Aorta (tissue), 5 donors: ENCODE results near the gene NCS1. TPM values are rescaled to one million over a fixed set of nuclear protein-coding genes. Genes with fewer than 3 reads are reported as not detected.
A peak's percentile ranks its signal among the peaks of the same experiment; 100 is the strongest.

Experiments used
- ATAC-seq: fragments of 200-7000 bp; cut with Tn5 transposase; one replicate; pipeline ENCODE4 v1.9.1; 2022; ENCODE audit warnings: moderate library complexity; ENCODE audit not compliant: low FRiP score
- DNase-seq, 2 donors: peaks; one replicate each; pipeline ENCODE4 v3.0.0-alpha.2; 2020
- H3K27ac ChIP-seq, 2 donors: one replicate each; pipeline ENCODE4 v1.5.1; 2013; ENCODE audit warnings: low read length in 2 of 2, mild to moderate bottlenecking in 2 of 2, moderate library complexity in 2 of 2, control low read depth in 1 of 2, inconsistent platforms in 1 of 2, low read depth in 1 of 2
- H3K27me3 ChIP-seq, 2 donors: one replicate each; pipeline ENCODE4 v1.6.1; 2013; ENCODE audit warnings: control low read depth in 1 of 2, low read length in 1 of 2, mild to moderate bottlenecking in 1 of 2, moderate library complexity in 1 of 2; ENCODE audit not compliant: insufficient read depth in 2 of 2, control insufficient read depth in 1 of 2
- H3K36me3 ChIP-seq, 2 donors: one replicate each; pipeline ENCODE4 v1.6.1; 2013; ENCODE audit warnings: control low read depth in 1 of 2, low read length in 1 of 2, mild to moderate bottlenecking in 1 of 2; ENCODE audit not compliant: insufficient read depth in 2 of 2, control insufficient read depth in 1 of 2
- H3K4me1 ChIP-seq, 2 donors: one replicate each; pipeline ENCODE4 v1.6.1; 2013; ENCODE audit warnings: low read length in 2 of 2, control low read depth in 1 of 2, mild to moderate bottlenecking in 1 of 2, moderate library complexity in 1 of 2; ENCODE audit not compliant: insufficient read depth in 2 of 2, control insufficient read depth in 1 of 2
- H3K4me3 ChIP-seq, 2 donors: one replicate each; pipeline ENCODE4 v1.5.1; 2013; ENCODE audit warnings: low read length in 2 of 2, control low read depth in 1 of 2, mild to moderate bottlenecking in 1 of 2
- H3K9me3 ChIP-seq: one replicate; pipeline ENCODE4 v1.6.1; 2013; ENCODE audit warnings: mild to moderate bottlenecking, low read length; ENCODE audit not compliant: control insufficient read depth
- WGBS, 2 donors: extraction: QIAGEN DNeasy Blood & Tissue Kit; methylation state at CpG; one replicate each; pipeline ENCODE4 v1.1.7; 2013; 5-methylcytosine and 5-hydroxymethylcytosine counted together
- intact Hi-C, 2 donors: fragments of 100-400 bp; cut with DNase I; formaldehyde crosslinking; loops; one replicate each; pipeline versions ENCODE4 v1.14.2 to v1.15.0; 2022
- polyA plus RNA-seq, 2 donors: library from polyadenylated mRNA; stranded (reverse); fragments of 200-250 nt; gene quantifications; one replicate each; pipeline ENCODE4 v1.2.3, GENCODE V29; 2013
- total RNA-seq, 2 donors: library from RNA; stranded (reverse); fragmentation: NEBNext Ultra II Directional; extraction: Animal tissue kit (Norgen Biotek cat#: 25700); gene quantifications; one replicate each; pipeline ENCODE4 v1.2.1, GENCODE V29; 2021
- donor health status: healthy with polysubstance abuse.
- donor health status: Bipolar disorder and iron deficiency.
- donor health status: DM: no; HTN: no; CAD: no.
- donor health status: DM: no; HTN: no; CAD: no.
- donor health status: DM: yes; HTN: yes; CAD: no.

NCS1 gene
- total and polyA plus RNA-seq, 4 donors = 21.3 to 171 (median 47.4) TPM

DNA sequence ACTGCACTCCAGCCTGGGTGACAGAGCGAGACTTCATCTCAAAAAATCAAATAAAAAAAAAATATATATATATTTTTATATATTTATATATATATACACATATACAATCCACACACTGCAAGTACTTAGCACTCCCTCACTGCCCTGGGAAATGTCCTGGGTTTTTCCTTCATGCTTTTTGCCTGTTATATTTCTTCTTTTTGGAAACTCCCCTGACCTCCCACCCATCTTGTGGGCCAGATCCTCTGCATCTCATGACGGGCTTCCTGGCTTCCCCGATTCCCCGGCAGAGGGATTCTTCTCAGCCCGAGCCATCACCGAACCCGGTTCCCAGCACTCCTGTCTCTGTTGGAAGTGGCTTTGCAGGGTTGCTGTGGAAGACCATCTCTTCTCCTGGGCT, 39.5 kb upstream of the NCS1 start:
- Histone ChIP-seq H3K4me1 (no peaks in the 10 kb centered on the region), H3K27me3 (no peaks in the 10 kb centered on the region), H3K4me3 (no peak overlapping the region), H3K9me3 (no peaks in the 10 kb centered on the region), H3K36me3 (peaks cover 3 to 10% of the 10 kb centered on the region in 2 donors), H3K27ac (no peak overlapping the region)
- DNase-seq (no peak), ATAC-seq (no peak)
- WGBS, 2 donors = 91 to 93% methylated on average over 7 of the region's 7 CpGs
- intact Hi-C loops = no loop called here

GRCh38 chr9:130137081-130137640, 35.0 kb upstream of the NCS1 start:
- H3K27ac ChIP-seq = no peak overlapping the region
- intact Hi-C loops = no loop called here
- peaks cover 2 to 3% of the 10 kb centered on the region in 2 donors for H3K36me3 ChIP-seq
- H3K4me1 ChIP-seq = no peaks in the 10 kb centered on the region
- no peaks in the 10 kb centered on the region for H3K27me3 ChIP-seq
- H3K4me3 ChIP-seq = no peak overlapping the region
- no peak for ATAC-seq
- no peaks in the 10 kb centered on the region for H3K9me3 ChIP-seq
- WGBS, 2 donors = 93% methylated on average over 15 of the region's 15 CpGs
- no peak for DNase-seq

DNA sequence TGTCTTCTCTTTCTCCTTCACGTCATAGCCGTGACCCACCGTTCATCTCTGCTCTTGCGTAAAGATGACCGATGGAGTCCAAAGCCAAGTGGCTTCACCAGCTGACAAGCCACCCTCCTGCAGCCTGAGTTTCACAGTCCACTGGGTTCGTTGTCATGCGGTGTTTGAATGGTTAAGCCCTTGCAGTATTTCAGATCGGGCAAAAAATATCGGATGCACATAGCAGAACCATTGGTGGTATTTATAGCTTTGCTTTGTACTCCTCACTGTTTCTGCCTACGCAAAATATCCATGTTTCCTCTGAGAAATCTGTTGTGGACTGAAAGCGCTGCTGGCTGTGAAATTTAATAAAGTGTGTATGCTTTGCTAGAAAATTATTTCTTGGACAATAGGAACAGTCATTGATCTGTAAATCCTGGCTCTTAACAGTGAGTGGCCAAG, 34.5 kb upstream of the NCS1 start:
- Histone ChIP-seq H3K4me1 (no peaks in the 10 kb centered on the region), H3K4me3 (no peak overlapping the region), H3K36me3 (peaks cover 2 to 3% of the 10 kb centered on the region in 2 donors), H3K9me3 (no peaks in the 10 kb centered on the region), H3K27me3 (no peaks in the 10 kb centered on the region), H3K27ac (no peak overlapping the region)
- ATAC-seq (no peak), DNase-seq (no peak)
- intact Hi-C loops = no loop called here
- WGBS, 2 donors = 81 to 82% methylated on average over 11 of the region's 11 CpGs

- H3K27me3 ChIP-seq = no peaks in the 10 kb centered on the region
- DNase-seq (peak in 1 of 2 donors; percentile 77), ATAC-seq (peak; percentile 33)
- intact Hi-C loops = no loop called here
- peaks cover 1 to 2% of the 10 kb centered on the region in 2 donors for H3K36me3 ChIP-seq
- no peaks in the 10 kb centered on the region for H3K4me1 ChIP-seq
- H3K9me3 ChIP-seq = no peaks in the 10 kb centered on the region
- no peak overlapping the region for H3K4me3 ChIP-seq
- H3K27ac ChIP-seq = no peak overlapping the region
- WGBS, 2 donors = 36 to 41% methylated on average over 10 of the region's 10 CpGs
These were observed 34.0 kb upstream of the NCS1 start for GRCh38 chr9:130138171-130138653.

- Histone ChIP-seq H3K4me1 (no peaks in the 10 kb centered on the region), H3K36me3 (peaks cover 0 to 2% of the 10 kb centered on the region in 2 donors), H3K4me3 (no peak overlapping the region), H3K9me3 (no peaks in the 10 kb centered on the region), H3K27ac (peak overlapping the region in 1 of 2 donors; percentile 11), H3K27me3 (no peaks in the 10 kb centered on the region)
- peak; percentile 80 for ATAC-seq
- intact Hi-C loops = no loop called here
- 30 to 37% methylated on average over 6 of the region's 6 CpGs for WGBS, 2 donors
- peak in 1 of 2 donors; percentile 80 for DNase-seq
These were observed 33.4 kb upstream of the NCS1 start for GRCh38 chr9:130138791-130139190.

DNA sequence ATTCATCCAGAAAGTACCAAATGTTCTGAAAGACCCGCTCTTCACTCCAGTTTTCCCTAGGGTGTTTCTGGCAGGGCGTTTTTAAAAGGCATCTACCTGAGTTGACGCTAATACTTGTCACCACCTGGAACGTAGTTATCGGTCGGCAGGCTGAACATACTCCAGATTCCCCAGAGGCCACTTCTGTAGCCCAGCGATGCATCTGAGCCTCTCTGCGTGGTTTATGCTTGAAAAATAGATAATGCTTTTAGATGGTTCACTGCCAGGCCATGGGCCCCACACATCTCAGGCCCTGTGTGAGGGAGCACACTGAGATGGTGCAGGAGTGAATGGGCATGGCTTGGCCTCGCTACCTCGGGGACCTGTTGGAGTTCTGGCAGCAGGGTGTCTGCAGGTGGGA, 33.0 kb upstream of the NCS1 start:
- WGBS, 2 donors = 91 to 92% methylated on average over 10 of the region's 10 CpGs
- intact Hi-C loops = no loop called here
- DNase-seq (no peak), ATAC-seq (no peak)
- Histone ChIP-seq H3K4me1 (no peaks in the 10 kb centered on the region), H3K4me3 (no peak overlapping the region), H3K27ac (no peak overlapping the region), H3K36me3 (peaks cover 0 to 2% of the 10 kb centered on the region in 2 donors), H3K9me3 (no peaks in the 10 kb centered on the region), H3K27me3 (no peaks in the 10 kb centered on the region)

GRCh38 chr9:130140706-130141105, 31.5 kb upstream of the NCS1 start:
- Histone ChIP-seq H3K36me3 (peaks cover 0 to 2% of the 10 kb centered on the region in 2 donors), H3K27ac (no peak overlapping the region), H3K4me3 (no peak overlapping the region), H3K9me3 (no peaks in the 10 kb centered on the region), H3K4me1 (no peaks in the 10 kb centered on the region), H3K27me3 (no peaks in the 10 kb centered on the region)
- intact Hi-C loops = no loop called here
- WGBS, 2 donors = 92 to 93% methylated on average over 10 of the region's 10 CpGs
- ATAC-seq (no peak), DNase-seq (no peak)

DNA sequence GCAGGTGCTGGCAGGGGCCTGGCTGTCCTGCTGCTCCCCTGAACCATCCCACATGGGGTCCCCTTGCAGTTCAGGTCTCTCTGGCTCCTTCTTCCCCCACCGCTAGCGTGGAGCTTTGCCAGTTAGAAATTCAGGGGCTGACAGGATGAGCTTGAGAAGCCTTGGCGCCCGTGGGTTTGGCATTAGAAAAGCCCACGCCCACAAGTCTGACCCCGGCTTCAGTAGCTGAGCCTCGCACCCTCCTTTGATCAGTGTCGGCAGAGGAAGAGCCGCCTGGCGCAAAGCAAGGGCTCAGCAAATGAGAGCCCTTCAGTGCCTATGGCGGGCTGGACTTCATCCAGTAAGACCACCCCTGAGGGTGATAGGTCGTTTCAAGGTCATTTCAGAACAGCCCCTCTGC, 30.1 kb upstream of the NCS1 start:
- intact Hi-C loops = no loop called here
- H3K4me1 ChIP-seq = no peaks in the 10 kb centered on the region
- no peak overlapping the region for H3K27ac ChIP-seq
- DNase-seq (no peak), ATAC-seq (no peak)
- no peaks in the 10 kb centered on the region for H3K27me3 ChIP-seq
- no peaks in the 10 kb centered on the region for H3K9me3 ChIP-seq
- H3K36me3 ChIP-seq = peaks cover 0 to 1% of the 10 kb centered on the region in 2 donors
- no peak overlapping the region for H3K4me3 ChIP-seq
- 82 to 86% methylated on average over 12 of the region's 12 CpGs for WGBS, 2 donors

DNA sequence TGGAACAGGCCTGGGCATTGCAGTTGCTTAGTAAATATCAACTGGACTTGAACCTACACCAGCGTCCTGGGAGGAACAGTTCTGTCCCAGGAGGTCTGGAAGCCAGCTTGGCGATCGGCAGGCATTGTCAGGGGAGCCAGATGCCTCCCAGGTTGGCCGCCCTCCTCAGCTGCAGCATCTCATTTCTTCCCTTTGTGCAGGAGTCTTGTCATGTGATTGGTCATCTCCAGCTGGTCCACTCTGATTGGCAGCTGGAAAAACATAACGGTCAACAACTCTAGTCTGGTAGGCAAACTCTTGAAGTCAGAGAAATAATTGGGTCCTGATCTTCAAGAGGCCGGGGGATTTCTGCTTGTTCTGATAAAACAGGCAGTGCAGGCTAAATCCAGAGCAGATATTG, 29.6 kb upstream of the NCS1 start:
- Histone ChIP-seq H3K27ac (no peak overlapping the region), H3K4me3 (no peak overlapping the region), H3K4me1 (no peaks in the 10 kb centered on the region), H3K27me3 (no peaks in the 10 kb centered on the region), H3K9me3 (no peaks in the 10 kb centered on the region), H3K36me3 (no peaks in the 10 kb centered on the region)
- no peak for DNase-seq
- no peak for ATAC-seq
- 83% methylated on average over 6 of the region's 6 CpGs for WGBS, 2 donors
- intact Hi-C loops = no loop called here
